ENCODE data around the gene KBTBD2.
A peak's percentile ranks its signal among the peaks of the same experiment; 100 is the strongest.
"Not testable (repeated sequence)": the region's sequence is repeated elsewhere in the genome, so short reads cannot be mapped to it uniquely, and the experiment has no call there.

The KBTBD2 gene

DNA sequence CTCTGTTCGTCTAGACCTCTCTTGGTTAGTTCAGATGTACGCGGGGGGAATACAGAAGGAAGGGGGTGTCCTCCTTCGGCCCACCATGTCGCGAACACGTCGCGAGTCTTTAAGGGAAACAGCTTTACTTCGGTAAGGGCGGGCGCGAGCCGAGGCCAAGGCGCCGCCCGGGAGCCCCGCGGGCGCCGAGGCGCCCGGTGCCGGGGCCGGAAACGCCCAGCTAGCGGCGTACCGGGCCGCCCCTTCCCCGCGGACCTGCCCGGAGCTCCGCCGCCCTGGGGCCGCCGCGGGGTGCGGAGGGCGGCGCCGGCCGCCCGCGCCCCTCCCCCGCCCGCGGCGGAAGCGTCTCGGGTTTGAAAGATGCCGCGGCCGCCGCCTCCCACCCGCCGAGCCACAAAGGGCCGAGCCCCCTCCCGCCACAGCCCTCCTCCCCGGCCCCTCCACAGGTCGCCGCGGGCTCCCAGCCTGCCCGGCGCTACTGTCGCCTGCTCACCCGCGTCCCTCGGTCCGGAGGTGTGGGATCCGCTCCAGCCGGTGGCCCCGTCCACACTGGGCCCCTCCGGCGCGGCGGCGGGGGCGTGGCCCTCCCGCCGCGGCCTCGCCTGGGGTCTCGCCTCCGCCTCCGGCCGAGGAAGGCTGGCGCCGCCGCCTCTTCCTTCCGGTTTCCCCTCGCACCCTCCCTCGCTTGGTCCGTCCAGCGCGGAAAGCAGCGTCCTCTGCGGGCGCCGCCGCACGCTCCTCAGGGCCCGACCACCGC, at the start of gene KBTBD2:
TSS of gene KBTBD2 (minus strand) at position 718 of the 757 bp plus-strand sequence. CDS start 12,156 bp downstream, outside the sequence.
- DNase-seq (ENCODE audit: low read depth), result peak; percentile 88

DNA sequence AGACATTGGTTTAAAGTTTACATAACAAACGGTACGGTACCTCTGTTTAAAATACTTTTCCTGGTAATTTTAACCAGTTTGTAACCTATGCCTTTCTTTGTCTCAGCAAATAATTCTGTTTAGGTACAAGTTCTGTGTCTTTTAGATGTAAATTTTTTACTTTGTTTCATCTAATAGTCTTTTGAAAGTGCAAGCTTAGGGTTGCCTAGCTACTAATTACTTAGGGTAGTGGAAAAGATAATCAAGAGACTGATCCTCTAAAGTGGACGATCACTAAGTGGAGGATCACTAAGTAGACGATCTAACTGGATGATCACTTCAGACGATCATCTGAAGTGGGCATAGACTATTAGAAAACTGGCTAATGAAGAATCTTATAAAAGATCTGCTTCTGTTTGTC, 49.6 kb upstream of the KBTBD2 start:
- no peak for DNase-seq (ENCODE audit: low read depth)

DNA sequence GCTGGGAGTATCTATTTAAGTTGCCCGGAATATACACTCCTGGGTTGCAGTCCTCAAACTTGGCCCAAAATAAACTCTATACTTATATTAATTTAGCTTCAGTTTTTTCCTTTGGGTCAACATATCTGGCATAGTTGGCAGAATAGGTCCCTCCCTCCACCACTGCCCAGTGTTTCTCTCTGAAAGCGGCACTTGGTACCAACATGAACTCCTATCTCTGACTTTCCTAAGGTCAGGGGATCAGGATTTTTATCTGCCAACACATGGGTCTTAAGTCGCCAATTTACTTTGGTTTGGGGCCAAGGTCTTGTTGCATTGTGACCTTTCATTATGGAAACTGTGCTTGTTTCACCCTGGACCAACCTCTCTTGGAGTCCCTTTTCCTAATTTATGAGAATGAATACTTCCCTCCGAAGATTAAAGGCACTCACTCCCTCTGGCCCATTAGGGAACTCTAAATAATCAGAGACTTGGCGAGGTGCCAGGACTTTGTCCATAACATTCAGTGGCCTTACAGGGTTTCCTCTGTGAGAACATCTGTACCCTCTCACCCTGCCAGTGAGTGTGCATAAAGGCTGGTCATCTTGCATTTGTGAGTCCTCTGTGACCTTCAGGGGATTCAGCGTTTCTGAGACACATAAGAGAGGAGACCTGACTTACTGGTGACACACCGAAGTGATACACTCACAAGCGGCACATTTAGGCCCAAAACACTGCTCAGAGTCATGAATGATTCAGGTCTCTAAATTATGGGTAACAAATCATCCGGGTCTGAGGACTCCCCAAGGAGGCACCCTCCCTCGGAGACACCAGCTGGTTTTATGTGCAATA, 46.0 kb upstream of the KBTBD2 start:
- DNase-seq (ENCODE audit: low read depth), result peak; percentile 35

DNA sequence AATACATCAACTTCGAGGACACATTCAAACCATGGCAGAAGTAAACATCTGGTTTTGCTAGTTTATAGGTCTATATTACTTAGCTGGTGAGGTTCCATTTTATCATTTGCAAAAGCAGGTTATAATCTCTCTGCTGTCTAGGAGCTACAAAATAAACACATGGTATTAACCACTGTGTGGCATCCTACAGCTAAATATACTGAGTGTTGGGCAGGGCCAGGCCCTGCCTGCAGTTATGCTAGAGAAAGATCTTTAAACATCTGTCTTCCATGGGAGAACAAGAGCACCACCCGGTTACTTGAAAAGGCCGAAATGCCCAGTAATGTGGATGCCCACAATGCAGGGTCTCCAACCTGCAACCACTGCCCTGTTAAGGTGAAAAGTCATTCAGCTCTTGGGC, 45.1 kb upstream of the KBTBD2 start:
- no peak for DNase-seq (ENCODE audit: low read depth)

DNA sequence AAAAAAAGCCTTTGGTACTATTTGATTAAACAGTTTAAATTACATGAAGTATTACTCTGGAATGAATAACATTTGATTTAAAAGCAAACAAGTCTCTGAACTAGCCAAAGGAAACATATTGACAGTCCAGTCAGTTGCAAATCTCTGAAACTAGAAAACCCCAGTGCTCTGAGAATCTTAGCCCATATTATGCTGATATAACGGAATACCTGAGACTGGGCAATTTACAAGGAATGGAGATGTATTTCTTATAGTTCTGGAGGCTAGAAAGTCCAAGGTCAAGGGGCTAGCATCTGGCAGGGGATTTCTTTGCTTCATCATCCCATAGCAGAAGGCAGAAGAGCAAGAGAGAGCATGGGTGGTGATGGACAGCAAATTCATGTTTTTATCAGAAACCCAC, 44.0 kb upstream of the KBTBD2 start:
- no peak for DNase-seq (ENCODE audit: low read depth)

DNA sequence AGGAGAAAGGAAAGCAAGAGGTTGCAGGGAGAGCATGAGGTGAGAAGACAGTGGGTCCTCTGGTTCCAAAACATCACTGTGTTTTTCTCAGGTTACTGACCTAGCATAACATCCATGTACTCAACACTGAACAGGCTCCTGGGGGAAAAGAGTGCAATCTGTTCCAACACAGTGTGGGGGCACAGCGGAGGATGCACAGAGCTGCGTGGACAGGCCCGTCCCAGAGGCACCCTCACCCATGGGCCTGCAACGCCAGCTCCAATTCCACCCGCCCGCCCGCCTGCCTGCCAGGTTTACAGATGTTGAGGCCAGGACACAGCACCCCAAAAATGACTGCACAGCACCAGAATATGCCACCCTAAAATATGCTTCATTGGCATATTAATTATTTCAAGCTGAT, 38.8 kb upstream of the KBTBD2 start:
- DNase-seq (ENCODE audit: low read depth), result no peak

DNA sequence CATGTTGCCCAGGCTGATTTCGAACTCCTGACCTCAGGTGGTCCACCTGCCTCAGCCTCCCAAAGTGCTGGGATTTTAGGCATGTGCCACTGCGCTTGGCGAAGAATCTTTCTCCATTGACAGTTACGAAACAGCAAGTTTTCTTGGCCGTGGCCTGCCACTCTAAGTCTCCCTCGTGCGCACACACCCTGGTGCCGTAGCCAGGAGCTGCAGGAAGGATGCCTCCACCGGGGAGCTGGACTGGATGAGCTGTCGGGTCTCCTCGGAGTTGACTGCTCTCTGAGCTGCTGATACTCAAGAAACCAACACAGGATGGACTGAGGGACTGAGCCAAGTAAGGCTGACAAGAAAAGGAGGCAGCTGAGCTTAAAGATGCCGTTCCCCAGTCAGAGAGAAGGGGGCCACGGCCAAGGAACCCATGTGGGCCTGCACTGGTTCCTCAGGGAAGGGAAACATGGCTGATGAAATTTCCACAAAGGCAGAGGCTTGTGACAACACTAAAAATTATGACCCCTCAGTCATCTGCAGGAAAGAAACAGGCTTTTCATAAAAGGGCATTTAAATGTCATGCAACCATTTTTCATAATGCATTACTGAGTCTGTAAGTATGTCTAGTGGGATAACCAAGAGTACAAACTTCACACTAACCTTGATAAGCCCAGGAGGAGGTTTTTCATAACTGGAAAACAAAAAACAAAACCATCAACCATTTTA, 38.0 kb upstream of the KBTBD2 start:
- no peak for DNase-seq (ENCODE audit: low read depth)

DNA sequence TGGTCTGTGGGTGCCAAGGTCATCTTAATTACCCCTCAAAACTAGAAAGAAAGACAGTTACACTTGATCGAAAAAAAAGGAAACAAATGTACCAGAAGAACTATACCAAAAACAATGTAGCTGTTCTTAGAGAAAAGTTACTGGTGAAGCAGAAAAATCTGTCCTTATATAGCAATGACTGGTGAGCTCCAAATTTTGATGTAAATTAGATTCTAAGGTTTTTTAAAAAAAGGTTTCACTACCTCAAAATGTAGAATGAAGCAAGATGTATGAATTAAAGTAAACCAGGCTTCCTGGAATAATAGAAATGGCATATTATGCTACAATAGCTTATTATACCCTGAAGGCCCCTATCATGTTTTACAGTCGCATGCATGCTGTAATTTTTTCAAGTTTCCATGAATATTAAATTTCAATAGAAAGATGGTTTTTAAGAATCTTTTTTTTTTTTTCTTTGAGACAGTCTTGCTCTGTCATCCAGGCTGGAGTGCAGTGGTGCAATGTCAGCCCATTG, 37.3 kb upstream of the KBTBD2 start:
- DNase-seq (ENCODE audit: low read depth), result no peak

DNA sequence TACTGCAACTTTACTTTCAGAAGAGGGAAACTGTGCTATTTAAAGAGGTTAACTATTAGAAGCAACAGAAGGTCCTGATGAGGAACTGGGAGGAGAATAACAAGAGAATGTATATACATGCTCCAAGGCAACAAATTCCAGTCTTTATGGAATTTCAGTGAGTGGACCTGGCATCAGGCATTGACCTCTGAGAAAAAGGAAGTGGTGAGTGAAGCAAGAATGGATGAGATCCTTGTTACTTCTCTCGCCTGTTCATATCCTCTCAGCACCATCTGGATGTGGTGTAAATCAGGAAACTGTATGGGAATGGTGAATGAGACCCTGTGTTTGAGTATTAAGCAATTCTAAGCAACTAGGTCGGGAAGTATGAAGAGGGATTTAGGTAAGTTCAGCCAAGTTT, 30.3 kb upstream of the KBTBD2 start:
- DNase-seq (ENCODE audit: low read depth), result no peak

DNA sequence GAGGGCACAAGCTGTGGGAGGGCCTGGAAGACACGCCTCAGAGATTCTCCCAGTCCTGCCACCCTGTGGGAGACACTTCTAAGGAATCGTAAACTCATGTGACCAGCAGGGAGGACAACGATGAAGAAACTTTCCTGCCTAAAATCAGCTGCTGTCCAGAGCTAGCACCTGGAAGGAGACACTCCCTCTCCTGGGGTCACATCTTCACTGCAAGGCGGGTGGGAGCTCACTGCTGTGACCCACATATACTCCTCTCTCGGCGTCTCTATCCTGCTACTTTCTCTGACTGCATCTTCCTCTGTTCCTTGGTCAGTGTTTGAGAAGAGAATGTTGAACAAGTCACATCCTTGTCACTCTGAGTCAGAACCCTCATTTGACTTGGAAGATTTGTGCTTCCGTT, 25.4 kb upstream of the KBTBD2 start:
- not testable (repeated sequence) for DNase-seq (ENCODE audit: low read depth)

DNA sequence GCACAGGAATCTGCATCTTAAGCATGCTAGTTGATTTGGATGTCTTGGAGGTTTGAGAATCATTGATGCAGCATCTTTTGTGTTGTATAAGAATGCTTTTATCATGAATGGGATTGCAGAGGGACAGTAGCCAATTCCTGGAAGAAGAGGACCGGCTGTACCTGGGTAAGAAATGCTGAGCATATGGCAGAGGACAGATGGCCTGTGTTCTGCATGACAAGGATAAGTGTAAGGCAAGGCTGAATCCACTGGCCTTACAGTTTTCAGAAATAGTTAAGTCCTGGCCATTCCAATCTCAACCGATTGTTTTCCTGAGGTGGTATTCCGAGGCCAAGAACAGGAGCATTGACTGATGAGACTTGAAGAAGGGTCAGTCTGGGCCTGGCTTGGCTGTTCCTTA, 24.4 kb upstream of the KBTBD2 start:
- DNase-seq (ENCODE audit: low read depth), result no peak

DNA sequence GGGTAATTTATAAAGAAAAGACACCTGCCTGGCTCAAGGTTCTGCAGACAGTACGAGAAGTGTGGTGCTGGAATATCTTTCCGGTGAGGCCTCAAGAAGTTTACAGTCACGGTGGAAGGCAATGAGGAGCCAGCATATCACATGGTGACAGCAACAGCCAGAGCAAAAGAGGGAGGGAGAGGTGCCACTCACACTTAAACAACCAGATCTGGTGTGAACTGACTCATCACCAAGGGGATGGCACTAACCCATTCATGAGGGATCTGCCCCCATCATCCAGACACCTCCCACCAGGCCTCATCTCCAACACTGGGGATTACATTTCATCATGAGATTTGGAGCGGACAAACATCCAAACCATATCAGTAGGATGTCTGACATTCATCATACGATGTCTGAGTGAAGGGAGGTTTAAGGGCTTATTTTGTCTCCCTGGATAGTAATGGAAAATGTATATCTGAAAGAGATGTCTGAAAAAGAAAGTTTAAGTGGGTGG, 23.5 kb upstream of the KBTBD2 start:
- DNase-seq (ENCODE audit: low read depth), result no peak

DNA sequence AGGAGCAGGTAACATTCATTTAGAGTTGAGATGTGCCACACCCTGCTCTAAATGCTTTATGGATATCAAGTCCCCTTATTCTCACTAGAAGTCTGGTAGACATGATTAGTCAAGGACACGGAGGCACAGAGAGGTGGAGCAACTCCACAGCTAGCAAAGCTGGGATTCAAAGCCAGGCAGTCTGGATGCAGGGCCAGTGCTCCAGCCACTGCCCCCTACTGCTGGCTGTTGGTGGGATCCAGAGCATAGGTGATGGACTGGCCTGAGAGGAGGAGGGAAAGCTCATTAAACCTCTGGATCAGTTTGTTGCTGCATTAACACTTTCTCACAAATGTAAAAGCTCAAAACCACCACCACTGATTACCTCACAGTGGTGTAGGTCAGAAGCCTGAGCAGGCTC, 22.6 kb upstream of the KBTBD2 start:
- DNase-seq (ENCODE audit: low read depth), result no peak

DNA sequence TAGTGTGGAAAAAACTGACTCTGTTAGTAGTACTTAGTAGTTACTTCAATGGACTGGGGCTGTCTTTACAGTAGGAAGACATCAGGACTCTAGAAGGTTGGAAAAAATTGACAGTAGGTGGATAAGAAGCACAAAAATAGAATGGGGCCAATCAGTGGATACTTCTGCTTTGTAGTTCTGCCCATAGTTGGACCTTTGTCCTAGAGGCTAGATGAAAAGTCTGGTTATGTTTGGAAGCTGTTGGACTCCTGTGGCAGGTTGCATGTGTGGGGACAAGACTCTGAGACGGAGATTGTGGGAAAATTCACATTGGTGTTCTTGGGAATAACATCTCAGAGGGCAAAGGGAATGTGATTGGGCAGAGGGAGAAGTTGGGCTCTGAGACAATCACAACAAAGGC, 18.6 kb upstream of the KBTBD2 start:
- DNase-seq (ENCODE audit: low read depth), result no peak

DNA sequence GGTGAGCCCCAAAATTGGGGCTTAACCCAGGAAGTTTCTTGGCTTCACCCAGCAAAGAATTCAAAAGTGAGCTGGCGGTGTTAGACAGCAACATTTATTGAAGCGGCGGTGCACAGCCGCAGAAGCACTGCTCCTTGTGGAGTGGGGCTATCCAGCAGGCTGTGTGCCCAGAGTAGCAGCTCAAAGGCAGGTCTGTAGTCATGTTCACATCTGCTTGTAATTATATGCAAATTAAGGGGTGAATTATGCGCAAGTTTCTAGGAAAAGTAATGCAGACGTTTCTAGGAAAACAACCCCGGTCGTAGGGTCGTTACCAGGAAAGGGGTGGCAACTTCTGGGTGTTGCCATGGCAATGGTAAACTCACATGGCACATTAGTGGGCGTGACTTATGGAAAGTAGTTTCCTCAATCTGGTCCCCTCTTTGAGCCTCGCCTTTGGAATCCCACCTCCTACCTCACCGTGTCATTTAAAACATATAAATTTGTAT, 13.7 kb upstream of the KBTBD2 start:
- DNase-seq (ENCODE audit: low read depth), result peak; percentile 92

DNA sequence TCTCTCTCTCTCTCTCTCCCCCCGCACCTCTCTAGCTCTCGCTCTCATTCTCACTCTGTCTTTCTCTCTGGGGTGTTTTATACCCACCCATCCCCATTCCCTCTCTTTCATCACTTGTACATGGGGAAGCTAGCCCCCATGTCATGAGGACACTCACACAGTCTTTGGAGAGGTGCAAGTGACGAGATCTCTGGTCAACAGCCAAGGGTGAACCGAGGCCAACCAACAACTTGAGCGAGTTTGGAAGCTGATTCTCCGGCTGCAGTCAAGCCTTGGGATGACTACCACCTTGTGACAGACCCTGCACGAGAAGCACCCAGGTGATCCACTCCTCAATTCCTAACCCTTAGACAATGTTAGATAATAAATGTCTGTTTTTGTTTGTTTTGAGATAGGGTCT, 10.1 kb upstream of the KBTBD2 start:
- no peak for DNase-seq (ENCODE audit: low read depth)

DNA sequence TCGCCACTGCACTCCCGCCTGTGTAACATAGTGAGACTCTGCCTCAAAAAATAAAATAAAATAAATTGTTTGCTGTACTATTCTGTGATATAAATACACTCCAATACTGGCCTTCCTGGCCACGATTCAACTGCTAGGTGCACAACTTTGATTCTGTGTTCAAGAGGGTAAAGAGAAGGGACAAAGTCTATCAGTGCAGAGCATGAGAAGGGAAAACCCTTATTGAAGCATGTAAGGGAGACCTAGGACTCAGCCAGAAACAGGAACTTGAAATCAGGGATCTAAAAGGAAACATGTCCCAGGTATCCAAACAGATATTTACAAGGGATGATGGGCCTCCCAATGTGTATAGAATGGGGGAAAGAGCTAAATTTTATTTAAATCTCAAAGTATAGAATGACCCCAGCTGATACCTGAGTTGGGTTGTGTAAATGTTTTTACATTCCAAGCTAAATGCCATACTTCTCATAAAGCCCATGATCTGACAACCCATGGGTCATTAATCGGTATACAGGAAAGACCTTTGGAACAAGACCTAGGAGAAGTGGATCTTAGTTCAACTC, 9.0 kb upstream of the KBTBD2 start:
- no peak for DNase-seq (ENCODE audit: low read depth)

DNA sequence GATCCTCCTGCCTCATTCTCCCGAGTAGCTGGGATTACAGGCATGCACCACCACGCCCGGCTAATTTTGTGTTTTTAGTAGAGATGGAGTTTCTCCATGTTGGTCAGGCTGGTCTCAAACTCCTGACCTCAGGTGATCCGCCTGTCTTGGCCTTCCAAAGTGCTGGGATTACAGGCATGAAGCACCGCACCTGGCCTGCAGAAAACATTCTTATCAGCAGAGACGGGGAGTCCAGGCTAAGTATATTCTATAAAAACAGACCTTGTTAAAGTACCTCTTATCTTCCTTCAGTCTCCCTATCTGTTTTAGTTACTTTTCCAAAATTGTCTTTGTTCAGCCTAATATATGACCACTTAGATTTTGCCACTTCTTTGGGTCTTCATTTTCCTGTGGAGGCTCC, 5.8 kb upstream of the KBTBD2 start:
- DNase-seq (ENCODE audit: low read depth), result not testable (repeated sequence)

DNA sequence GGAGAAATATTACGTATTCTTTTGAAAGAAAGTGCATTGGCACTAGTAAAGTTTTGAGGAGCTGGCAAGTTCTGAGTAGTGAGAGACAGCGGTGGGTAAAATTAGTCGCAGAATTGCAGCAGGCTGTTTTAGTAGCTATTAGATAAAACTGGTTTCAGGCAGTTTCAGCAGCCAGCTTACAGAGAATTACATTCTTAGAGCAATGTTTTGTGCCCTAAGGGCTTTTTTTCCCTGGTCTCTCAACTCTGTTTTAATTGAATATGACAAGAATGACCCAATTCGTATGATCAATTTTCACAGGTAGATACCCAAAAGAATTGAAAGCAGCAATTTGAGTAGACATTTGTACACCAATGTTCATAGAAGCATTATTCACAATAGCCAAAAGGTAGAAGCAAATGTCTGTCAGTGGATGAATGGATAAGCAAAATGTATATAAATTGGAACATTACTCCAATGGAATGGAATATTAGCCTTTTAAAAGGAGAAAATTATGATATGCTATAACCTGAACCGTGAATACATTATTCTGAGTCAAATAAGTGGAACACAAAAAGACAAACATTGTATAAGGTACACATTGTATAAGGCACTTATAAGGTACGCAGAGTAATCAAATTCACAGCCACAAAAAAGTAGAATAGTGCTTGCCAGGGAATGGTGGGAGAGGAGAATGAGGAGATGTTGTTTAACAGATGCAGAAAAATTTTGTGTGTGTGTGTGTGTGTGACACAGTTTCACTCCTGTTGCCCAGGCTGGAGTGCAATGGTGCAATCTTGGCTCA, 5.2 kb upstream of the KBTBD2 start:
- DNase-seq (ENCODE audit: low read depth), result no peak

DNA sequence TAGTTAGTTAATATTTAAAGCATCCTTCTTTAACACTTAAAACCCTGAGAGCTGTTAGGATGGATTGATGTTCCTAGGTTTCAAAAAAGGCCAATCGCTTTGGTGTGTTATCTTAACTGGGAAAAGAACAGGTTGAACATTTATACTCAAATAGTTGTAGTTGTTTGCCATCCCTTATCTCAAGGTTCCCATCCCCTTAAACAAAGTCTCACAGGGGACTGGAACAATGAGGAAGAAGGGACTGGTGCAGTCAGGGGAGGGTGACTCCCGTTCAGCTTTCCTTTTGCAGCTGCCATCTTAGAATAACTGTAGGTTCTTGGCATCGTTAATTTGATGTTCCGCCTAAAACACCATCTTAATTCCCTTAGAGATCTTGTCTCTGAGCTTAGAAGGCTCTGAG, 2.6 kb upstream of the KBTBD2 start:
- no peak for DNase-seq (ENCODE audit: low read depth)

DNA sequence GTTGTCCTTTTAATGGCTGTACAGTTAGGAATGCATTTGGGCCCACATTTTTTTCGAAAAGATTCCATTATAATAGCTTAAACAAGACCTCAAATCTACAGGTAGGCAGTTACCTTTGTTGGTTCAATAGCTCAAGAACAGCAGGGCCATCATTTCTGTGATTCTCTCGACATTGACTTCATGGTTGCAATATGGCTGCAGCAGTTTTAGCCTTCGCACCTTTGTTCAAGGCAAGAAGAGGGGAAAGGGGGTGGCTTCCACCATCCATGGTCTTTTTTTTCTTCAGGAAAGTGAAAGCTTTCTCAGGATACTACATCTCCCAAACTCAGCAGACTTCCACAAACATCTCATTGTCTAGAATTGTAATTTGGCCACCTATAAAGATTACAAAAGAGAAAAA, 2.2 kb upstream of the KBTBD2 start:
- DNase-seq (ENCODE audit: low read depth), result no peak

All from fibroblast of gingiva (primary cell).